GM21381 (cell line): Measurements from ENCODE around the gene ARHGAP6.
"Not testable (repeated sequence)": the region's sequence is repeated elsewhere in the genome, so short reads cannot be mapped to it uniquely, and the experiment has no call there.

Experiments used
- ATAC-seq: cut with Tn5 transposase; IDR thresholded peaks from one replicate; pipeline ENCODE4 v1.9.1; 2021; ENCODE audit warnings: mild to moderate bottlenecking, moderate library complexity; ENCODE audit not compliant: unreplicated experiment

The ARHGAP6 gene

DNA sequence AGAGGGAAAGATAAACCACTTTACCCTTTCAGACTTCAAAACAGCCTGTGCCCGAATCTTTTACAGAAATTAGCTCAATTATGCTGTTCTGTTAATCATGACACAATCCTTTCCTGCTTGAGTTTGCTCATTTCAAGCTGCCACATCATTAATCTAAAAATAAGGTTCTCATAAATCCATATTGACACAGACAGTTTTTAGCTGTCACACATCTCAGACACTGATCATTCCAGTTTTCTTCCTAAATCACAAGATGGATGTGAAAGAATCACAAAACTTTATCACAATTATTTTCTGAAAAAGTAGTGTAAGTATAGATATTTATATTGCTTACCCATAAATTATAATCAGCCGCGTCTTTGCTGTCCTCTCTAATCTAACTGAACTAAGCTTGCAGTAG, 400.4 kb downstream of the ARHGAP6 start:
- no peak for ATAC-seq

DNA sequence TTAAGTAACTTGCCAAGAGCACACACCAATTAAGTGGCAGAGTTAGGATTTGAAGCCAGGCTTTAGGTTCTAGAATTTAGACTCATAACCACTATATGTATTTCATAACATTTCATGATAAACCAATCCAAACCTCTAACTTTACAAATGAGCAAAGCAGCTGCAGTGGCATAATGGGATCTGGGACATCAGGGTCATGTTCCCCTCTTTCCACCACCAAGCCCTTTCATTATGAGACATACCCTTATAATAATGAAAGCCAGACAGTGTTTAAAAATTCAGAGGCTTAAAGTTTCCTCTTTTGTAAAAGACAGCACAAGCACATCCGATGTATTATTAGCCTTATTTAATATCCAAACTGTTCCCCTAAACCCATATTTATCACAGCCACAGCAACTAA, 400.8 kb downstream of the ARHGAP6 start:
- no peak for ATAC-seq

DNA sequence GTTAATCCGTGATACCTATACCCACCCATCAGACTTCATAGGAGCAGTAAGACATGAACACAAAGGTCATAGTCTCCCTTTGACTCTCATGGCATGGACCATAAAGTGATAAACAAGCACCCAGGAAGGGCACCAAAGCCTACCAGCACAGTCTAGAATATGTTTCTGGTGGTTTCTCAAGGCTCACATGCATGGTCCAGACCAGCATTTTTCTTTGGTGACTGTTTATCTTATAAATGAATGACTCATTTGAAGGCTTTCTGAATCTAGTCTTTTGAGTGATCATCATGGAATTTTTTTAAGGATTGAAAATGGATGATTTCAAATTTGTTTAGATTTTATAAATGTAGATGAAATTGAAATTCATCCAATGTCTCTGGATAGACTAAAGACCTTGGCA, 404.5 kb downstream of the ARHGAP6 start:
- no peak for ATAC-seq

DNA sequence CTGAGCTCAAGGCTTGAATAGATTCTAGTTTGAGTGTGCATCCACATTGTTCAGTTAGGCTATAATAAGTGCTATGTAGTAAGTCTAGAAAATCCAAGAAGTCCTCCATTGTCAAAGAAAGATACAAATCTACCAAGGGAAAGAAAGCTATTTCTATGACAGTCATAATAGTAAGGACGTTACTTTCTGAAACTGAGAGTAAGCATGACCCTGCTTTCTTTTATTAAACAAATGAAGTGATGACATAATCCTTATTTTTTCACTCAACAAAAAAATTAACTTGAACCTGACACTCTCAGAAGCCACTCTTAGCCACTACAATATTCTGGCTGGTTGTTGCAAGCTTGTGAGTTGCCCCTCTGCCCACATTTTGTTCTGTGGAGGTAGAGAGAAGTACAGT, 406.3 kb downstream of the ARHGAP6 start:
- ATAC-seq, result no peak

DNA sequence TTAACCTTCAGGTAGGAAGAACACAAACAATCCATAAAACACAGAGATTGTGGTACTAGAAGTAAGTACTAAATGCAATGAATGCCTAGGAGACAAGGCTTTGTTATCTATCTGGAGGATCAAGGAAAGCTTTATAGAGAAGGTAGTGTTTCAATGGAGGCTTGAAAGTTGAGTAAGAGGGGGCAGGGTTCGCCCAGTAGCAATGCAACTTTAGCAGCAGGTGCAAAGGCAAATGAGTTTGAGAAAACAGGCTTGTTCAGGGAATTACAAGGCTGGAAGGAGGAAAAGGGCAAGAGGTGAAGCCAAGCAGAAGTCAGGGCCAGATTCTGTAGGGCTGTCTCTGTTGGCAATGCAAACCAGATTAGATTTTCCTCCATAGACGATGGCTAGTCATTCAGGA, 408.0 kb downstream of the ARHGAP6 start:
- no peak for ATAC-seq

GRCh38 chrX:11257290-11257689, 408.4 kb downstream of the ARHGAP6 start:
- ATAC-seq, result no peak

DNA sequence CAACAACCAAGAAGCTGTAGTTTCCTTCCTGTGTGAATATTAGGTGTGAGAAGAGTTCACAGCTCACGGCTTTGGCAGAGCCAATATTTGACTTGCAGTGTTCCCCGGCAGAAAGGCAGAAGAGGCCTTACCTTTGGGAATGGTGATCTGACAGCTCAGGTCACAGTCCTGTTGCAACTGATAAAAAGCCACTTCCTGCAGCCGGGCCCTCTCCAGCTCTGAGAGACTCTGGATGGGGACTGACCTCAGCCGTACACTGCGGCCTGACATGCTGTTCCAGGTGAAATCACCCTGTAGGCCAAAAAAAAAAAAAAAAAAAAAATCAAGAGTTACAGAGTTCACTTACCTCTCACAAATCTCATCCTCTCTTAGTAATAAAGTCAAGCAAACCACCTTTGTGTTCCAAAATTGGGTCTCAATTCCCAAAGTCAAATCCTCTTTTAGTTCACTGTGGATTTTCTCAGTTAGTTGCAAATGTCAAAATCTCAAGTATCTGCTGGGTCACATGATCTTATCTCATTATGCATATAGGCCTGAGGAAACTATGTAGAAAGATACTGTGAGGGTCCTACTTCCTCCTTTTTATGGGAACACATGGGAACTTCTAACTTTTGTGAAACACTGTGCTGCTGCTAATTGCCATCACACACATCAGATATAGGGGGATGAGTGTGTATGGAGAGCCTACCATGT, 411.2 kb downstream of the ARHGAP6 start:
- no peak for ATAC-seq

GRCh38 chrX:11244636-11245035, 421.1 kb downstream of the ARHGAP6 start:
- no peak for ATAC-seq

DNA sequence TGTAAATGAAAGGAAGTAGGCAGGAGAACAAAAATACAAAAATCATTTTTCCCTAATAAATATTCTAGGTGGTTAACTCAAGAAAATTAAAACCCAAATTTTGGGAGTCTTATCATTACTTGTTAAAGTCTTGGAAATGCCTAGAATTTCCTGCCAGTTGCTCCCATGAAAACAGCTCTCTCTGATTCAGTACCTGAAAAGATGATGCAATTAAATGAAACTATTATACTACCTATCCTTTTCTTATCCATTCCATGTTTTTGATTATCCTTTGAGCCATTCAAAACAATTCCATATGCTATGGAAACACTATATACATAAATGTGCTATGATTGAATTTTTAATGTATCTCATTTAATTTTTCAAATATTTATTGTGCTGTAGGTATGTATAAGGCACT, 423.0 kb downstream of the ARHGAP6 start:
- ATAC-seq, result no peak

DNA sequence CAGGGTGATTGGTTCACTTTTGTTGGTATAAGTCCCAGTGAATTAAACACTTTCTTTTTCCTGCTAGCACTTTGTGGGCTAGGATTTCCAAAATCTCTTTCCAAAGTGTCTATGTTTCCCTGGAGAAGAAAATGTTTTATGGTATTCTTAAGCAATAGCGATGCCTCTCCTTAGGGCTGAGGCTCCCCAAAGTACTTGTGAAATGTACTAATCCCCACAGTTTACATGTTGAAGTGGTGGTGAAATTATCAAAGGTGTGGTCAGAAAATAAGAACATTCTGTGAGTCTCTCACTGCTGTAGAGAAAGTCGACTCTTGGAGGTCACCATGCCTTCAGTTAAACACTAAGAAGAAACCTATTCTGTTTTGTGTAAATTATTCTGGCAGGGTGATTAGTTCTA, 424.0 kb downstream of the ARHGAP6 start:
- ATAC-seq, result no peak

DNA sequence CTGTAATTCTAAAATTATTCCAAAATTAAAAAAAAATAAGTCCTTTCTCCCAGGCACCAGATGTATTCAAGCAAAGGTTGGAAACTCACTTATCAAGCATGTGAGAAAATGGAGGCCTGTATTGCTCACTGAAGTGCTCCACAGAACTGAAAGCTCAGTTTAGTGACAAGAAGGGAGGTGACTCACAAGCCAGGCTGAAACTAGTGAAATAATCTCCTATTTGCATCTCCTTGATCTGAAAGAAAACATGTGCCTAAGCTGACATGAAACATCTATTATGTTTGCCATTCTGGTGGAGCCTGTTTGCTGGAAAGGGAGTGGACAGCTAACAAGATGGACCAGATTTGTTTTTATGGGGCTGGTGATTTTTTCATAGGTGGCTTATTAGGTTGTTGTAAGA, 426.5 kb downstream of the ARHGAP6 start:
- peak; percentile 77 for ATAC-seq

DNA sequence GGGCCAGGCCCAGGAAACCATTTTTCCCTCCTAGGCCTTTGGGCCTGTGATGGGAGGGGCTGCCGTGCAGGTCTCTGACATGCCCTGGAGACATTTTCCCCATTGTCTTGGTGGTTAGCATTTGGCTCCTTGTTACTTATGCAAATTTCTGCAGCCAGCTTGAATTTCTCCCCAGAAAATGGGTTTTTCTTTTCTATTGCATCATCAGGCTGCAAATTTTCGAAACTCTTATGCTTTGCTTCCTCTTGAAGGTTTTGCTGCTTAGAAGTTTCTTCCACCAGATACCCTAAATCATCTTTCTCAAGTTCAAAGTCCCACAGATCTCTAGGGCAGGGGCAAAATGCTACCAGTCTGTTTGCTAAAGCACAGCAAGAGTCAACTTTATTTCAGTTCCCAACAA, 430.3 kb downstream of the ARHGAP6 start:
- ATAC-seq, result not testable (repeated sequence)

- ATAC-seq, result no peak
Observed at GRCh38 chrX:11215191-11215921, 450.4 kb downstream of the ARHGAP6 start.

GRCh38 chrX:11214346-11215190, 451.2 kb downstream of the ARHGAP6 start:
- no peak for ATAC-seq

DNA sequence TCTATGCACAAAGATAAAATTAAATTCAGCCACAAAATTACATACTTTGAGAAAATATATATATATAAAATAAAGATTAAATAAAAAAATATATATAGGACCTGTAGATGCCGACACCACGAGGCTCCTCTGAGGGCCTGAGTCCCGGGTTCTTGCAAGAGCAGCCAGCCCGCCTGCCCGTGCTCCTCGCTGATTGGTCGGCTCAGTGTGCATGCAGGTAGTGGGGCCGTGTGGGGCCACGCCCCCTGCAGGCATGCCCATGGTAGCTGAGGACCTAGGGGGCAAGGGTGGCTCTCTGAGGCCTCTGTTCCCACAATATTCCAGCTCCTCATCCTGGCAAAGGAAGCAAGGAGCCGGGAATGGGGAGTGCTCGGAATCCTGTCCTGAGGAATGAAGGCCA, 453.0 kb downstream of the ARHGAP6 start:
- ATAC-seq, result no peak

DNA sequence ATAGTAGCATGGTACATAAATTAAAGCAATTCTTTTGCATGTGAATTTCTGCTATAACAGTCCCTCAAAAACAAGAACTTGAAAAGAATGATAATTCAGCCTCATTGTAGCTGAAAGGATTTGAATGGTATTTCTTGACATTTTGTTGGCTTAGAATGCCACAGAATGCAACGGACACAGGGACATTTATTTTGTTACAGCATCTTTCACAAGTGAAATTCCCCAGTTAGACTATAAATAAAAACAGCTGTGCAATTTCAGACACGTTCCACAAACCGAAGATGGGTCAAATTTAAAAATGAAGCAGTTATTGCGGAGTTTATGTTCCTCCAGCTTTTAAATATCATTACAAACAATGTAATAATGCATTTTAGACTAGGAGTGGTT, 455.3 kb downstream of the ARHGAP6 start:
- no peak for ATAC-seq

DNA sequence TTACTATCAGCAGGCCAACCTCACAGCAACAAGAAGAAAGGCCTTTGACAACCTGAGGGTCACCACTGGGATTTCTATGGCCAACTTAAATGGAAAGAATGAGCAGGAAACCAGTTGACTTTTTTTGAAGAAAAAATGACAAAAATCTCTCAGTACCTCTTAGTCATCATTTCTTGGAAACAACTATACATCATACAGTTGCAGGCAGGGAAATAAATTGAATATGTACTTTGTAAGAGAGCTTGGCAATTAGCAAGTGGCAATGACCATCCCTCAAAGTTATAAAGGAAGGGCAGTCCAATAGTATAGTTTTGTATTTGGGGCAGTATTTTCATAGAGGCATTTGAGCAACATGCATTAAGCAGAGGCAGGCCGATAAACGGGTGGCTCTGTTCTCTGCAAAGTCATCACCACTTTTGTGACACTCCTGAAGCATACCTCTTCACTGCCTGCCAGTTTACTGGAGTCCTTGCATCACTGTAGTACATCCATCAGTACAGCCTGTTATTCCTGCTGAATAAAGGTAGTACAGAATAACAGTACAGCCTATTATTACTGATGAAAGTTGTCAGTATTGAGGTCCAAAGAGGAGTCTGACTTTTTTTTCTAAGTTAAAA, 455.8 kb downstream of the ARHGAP6 start:
- ATAC-seq, result no peak

DNA sequence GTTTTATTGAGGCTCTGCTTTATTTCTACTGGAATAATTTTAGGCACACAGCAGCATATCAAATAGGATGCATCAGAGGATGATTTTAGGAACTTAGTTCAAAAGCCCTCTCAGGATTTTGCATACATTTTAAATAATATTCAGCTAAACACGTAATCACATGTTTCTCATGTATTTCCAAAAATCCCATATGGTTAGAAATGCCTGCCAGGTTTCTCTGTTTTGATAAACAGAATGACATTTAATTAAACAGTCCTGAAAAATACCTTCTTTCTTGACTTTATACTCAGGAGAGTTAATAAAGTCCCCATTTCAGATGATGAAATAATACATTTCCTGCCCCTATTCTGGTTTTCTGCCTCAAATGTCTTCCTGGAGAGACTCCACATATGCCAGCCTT, 459.0 kb downstream of the ARHGAP6 start:
- ATAC-seq, result no peak

GRCh38 chrX:11205796-11206195, 459.9 kb downstream of the ARHGAP6 start:
- no peak for ATAC-seq

DNA sequence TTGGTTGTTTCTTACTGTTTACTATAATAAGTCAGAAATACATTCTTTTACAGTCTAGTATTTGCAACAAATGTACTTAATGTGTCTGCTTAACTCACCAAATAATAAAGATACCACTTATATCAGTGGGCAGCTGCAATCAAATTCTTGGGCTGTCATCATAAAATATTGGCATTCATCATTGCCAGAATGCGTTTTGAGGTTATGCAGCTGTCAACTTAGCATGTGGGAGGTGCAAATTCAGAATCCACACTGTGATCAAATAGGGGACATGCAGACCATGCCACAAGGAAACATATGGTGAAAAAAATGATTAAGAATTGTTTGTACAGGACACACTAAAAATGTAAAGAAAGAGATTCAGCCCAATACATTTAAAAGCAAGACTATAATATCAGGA, 468.0 kb downstream of the ARHGAP6 start:
- no peak for ATAC-seq

DNA sequence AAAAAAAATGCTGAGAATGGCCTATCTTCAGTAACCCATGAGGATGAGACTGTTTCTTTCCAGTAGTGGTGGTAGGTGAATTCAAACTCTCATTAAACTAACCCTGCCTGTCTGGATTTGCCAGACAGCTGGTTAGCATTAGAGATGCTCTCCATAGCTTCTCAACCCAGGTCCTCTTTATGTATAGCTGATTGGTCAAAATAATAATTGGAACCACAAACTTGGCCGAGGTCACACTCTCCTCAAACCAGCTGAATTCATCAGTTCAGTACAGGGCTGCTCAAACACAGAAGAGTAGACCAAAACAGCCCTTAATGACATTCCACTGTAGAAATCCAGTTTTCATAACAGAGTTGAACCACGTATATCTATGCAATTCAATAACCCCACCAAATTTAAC, 469.2 kb downstream of the ARHGAP6 start:
- no peak for ATAC-seq
